GM23248 (cell line): ENCODE results near the gene OCSTAMP.

ENCODE experiments used
- EZH2 ChIP-seq: fragments of 200-600 bp; sonication (generic); IDR thresholded peaks from 2 replicates; pipeline ENCODE4 v1.6.1; 2018; ENCODE audit warnings: antibody characterized with exemption, mild to moderate bottlenecking; ENCODE audit not compliant: insufficient read depth, poor library complexity, severe bottlenecking
- EZH2phosphoT487 ChIP-seq: fragments of 200-600 bp; sonication (generic); IDR thresholded peaks from 2 replicates; pipeline ENCODE4 v1.6.1; 2018; ENCODE audit warnings: antibody characterized with exemption, moderate library complexity, mild to moderate bottlenecking, low read depth; ENCODE audit not compliant: insufficient read depth

- no peak for TF ChIP-seq EZH2
- no peak for TF ChIP-seq EZH2phosphoT487
Observed at GRCh38 chr20:46491354-46491753, 59.1 kb downstream of the OCSTAMP start.
